BE2C (cell line): ENCODE measurements around the gene HFE.
A peak's percentile ranks its signal among the peaks of the same experiment; 100 is the strongest.

ENCODE experiments used
- DNase-seq: peaks from one replicate; pipeline ENCODE4 v3.0.0-alpha.2; 2020
- H3K27me3 ChIP-seq: fragments of 250-450 bp; sonication (Bioruptor Pico); 2 replicates; pipeline ENCODE4 v1.5.1; 2020; ENCODE audit warnings: mild to moderate bottlenecking
- H3K36me3 ChIP-seq: fragments of 250-450 bp; sonication (Bioruptor Pico); 2 replicates; pipeline ENCODE4 v1.5.1; 2020; ENCODE audit warnings: mild to moderate bottlenecking
- H3K4me1 ChIP-seq: fragments of 250-450 bp; sonication (Bioruptor Pico); 2 replicates; pipeline ENCODE4 v1.5.1; 2020
- H3K4me3 ChIP-seq: 2 replicates; pipeline ENCODE4 v1.5.1; 2011; ENCODE audit warnings: low read depth, low read length
- H3K9me3 ChIP-seq: fragments of 250-450 bp; sonication (Bioruptor Pico); 2 replicates; pipeline ENCODE4 v1.5.1; 2020
- CTCF ChIP-seq: IDR thresholded peaks from 2 replicates; pipeline ENCODE4 v1.5.1; 2012; ENCODE audit warnings: mild to moderate bottlenecking, low read depth, low read length

The HFE gene

GRCh38 chr6:26120807-26121140 lies 33.5 kb downstream of the HFE start:
- Histone ChIP-seq H3K4me1 (peaks cover 2% of the 10 kb centered on the region; the same call in 1 of the 2 replicates), H3K36me3 (no peaks in the 10 kb centered on the region), H3K27me3 (no peaks in the 10 kb centered on the region), H3K4me3 (no peak overlapping the region), H3K9me3 (no peaks in the 10 kb centered on the region)
- no peak for TF ChIP-seq CTCF
- DNase-seq: no peak

GRCh38 chr6:26121141-26122004 lies 34.1 kb downstream of the HFE start:
- peaks cover 2% of the 10 kb centered on the region; the same call in 1 of the 2 replicates for H3K4me1 ChIP-seq
- no peak for DNase-seq

GRCh38 chr6:26122005-26122388 lies 34.8 kb downstream of the HFE start:
- Histone ChIP-seq H3K4me1 (peaks cover 2% of the 10 kb centered on the region; the same call in 1 of the 2 replicates), H3K36me3 (no peaks in the 10 kb centered on the region), H3K27me3 (no peaks in the 10 kb centered on the region), H3K4me3 (no peak overlapping the region), H3K9me3 (no peaks in the 10 kb centered on the region)
- no peak for DNase-seq
- no peak for TF ChIP-seq CTCF

More at GRCh38 chr6:26121141-26122004, 34.1 kb downstream of the HFE start:
- H3K4me3 ChIP-seq: no peak overlapping the region
- no peaks in the 10 kb centered on the region for H3K27me3 ChIP-seq
- H3K9me3 ChIP-seq: no peaks in the 10 kb centered on the region
- H3K36me3 ChIP-seq: no peaks in the 10 kb centered on the region
- TF ChIP-seq CTCF: no peak

GRCh38 chr6:26122402-26122792 lies 35.2 kb downstream of the HFE start:
- no peaks in the 10 kb centered on the region for H3K9me3 ChIP-seq
- H3K4me3 ChIP-seq: peak overlapping the region; percentile 99
- no peaks in the 10 kb centered on the region for H3K27me3 ChIP-seq
- peak; percentile 24 for DNase-seq
- H3K36me3 ChIP-seq: no peaks in the 10 kb centered on the region
- H3K4me1 ChIP-seq: peaks cover 2% of the 10 kb centered on the region; the same call in 1 of the 2 replicates
- TF ChIP-seq CTCF: no peak

GRCh38 chr6:26122793-26123674 lies 35.8 kb downstream of the HFE start:
- DNase-seq: peak; percentile 91
- Histone ChIP-seq H3K4me1 (peaks cover 2% of the 10 kb centered on the region; the same call in 1 of the 2 replicates), H3K4me3 (peak overlapping the region; percentile 99), H3K9me3 (no peaks in the 10 kb centered on the region), H3K27me3 (no peaks in the 10 kb centered on the region), H3K36me3 (no peaks in the 10 kb centered on the region)
- no peak for TF ChIP-seq CTCF
